NCI-H2196 (cell line): ENCODE results near the gene INHBE.
A peak's percentile ranks its signal among the peaks of the same experiment; 100 is the strongest.

ENCODE experiments used
- DNase-seq: peaks from one replicate; lab custom pipeline; 2025; ENCODE audit not compliant: unreplicated experiment; lab: John Stamatoyannopoulos, UW

INHBE gene

GRCh38 chr12:57474862-57475261 lies 19.8 kb downstream of the INHBE start:
- no peak for DNase-seq

- no peak for DNase-seq
Observed at GRCh38 chr12:57475271-57476161, 20.4 kb downstream of the INHBE start.

- DNase-seq = no peak
Observed at GRCh38 chr12:57476162-57476992, 21.3 kb downstream of the INHBE start.

GRCh38 chr12:57476993-57477709 lies 22.0 kb downstream of the INHBE start:
- DNase-seq = no peak

GRCh38 chr12:57477710-57478681 lies 22.9 kb downstream of the INHBE start:
- no peak for DNase-seq

- DNase-seq = no peak
Observed at GRCh38 chr12:57479043-57479375, 23.9 kb downstream of the INHBE start.

GRCh38 chr12:57479376-57480115 lies 24.4 kb downstream of the INHBE start, which contains the start of gene ARHGAP9:
Gene ARHGAP9 (minus strand): TSS chr12:57479866. CDS start chr12:57479406, 460 bp downstream.
- DNase-seq = no peak

GRCh38 chr12:57481671-57482070 lies 26.6 kb downstream of the INHBE start:
- no peak for DNase-seq

GRCh38 chr12:57483466-57483865 lies 28.4 kb downstream of the INHBE start:
- DNase-seq = no peak

GRCh38 chr12:57485695-57486094 lies 30.6 kb downstream of the INHBE start:
- no peak for DNase-seq

GRCh38 chr12:57487055-57487596 lies 32.0 kb downstream of the INHBE start:
- DNase-seq = no peak

GRCh38 chr12:57487597-57488401 lies 32.7 kb downstream of the INHBE start, which contains the start of gene MARS1:
Gene MARS1 (plus strand): TSS chr12:57488068. CDS start chr12:57488091, 23 bp downstream.
- DNase-seq = peak; percentile 97

GRCh38 chr12:57488402-57489156 lies 33.5 kb downstream of the INHBE start:
- DNase-seq = no peak

GRCh38 chr12:57489157-57489641 lies 34.1 kb downstream of the INHBE start:
- no peak for DNase-seq

- DNase-seq = no peak
Observed at GRCh38 chr12:57490126-57490525, 35.0 kb downstream of the INHBE start.

GRCh38 chr12:57491393-57492280 lies 36.5 kb downstream of the INHBE start:
- no peak for DNase-seq
